Measurements from ENCODE around the gene FAM222A.

FAM222A gene

DNA sequence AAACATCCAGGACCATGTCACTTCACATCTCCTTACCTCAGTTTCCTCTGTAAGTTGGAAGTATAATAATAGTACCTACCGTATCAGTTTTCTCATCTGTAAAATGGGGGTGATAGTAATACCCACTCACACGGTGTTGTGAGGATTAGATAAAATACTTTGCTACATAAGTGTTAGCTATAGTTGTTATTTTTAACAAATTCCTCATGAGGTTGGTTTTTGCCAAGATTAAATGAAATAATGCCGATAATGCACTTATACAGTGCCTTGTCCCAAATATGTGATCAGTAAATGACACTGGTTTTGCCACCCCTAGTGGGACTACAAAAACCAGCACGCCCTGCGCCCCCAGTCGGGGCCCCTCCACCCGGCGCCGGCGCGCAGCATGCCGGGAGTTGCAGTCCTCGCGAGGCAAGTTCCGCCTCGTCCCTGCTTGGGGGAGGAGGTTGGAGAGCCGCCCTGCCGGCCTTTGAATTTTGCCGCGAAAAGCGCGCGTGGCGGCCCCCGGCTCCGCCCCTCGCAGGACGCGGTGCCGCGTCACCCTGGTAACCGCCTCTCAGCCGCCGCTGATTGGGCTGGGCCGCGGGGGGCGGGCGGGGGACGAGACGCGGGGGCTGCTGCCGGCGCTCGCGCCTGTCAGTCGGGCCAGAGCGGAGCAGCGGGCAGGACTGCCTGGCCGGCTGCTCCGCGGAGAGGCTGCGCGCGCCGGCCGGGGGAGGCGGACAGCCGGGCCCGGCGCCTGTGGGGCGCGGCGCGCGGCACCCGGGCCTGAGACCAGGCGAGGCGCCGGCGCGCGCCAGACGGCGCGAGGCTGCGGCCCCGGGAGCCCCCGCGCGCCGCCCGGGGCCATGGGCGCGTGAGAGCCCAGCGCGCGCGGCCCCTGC is at the start of gene FAM222A:
TSS of gene FAM222A (plus strand) at position 639 of the 884 bp plus-strand sequence. CDS start 30,322 bp downstream, outside the sequence.
- no peaks in the 10 kb centered on the region for H3K36me3 Mint-ChIP-seq
- H3K4me1 Mint-ChIP-seq = peaks cover 4% of the 10 kb centered on the region
- H3K9me3 Mint-ChIP-seq = no peaks in the 10 kb centered on the region
- peak within 1 kb of the TSS; percentile 8 for H3K27ac Mint-ChIP-seq
- peak within 1 kb of the TSS; percentile 62 for H3K4me3 Mint-ChIP-seq
- peaks cover 15% of the 10 kb centered on the region for H3K27me3 Mint-ChIP-seq

DNA sequence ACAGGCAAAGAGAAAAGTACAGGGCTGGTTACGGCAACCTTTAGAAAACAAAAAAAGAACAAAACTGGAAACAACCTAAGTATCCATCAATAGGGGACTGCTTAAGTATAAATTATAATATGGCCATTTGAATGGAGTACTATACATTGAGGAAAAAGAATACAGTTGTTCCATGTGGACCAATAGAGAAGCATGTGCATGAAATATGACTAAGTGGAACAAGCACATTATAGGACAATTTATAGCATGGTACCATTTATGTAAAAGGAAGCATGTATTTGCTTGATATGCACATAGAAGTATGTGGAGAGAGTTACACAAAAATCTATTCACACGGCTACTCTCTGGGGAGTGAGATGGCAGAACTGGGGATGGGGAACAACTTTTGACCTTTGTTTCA is 49.2 kb upstream of the FAM222A start:
- H3K36me3 Mint-ChIP-seq = no peaks in the 10 kb centered on the region

DNA sequence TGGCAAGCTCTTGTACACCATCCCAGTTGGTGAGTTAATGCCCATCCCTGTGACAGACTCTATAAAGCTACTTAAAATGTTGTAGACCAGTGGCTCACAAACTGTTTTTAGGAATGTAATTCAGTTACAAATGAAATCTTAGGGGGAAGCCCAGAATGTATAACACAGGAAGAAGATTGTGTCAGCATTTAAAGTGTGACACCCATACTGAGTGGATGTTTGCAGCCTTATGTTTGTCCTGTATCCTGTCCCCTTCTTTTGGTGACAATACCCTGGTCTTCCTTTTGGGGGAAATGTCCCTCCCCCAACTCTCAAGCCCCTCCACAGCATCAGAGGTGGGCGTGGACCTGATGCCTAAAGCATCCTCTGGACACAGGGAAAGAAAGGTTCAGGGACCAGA is 47.6 kb upstream of the FAM222A start:
- Mint-ChIP-seq H3K27me3 (peaks cover 1% of the 10 kb centered on the region), H3K4me1 (no peaks in the 10 kb centered on the region), H3K27ac (no peak overlapping the region), H3K9me3 (no peaks in the 10 kb centered on the region), H3K4me3 (no peak overlapping the region), H3K36me3 (no peaks in the 10 kb centered on the region)

More for the DNA sequence above, 49.2 kb upstream of the FAM222A start:
- H3K27ac Mint-ChIP-seq = no peak overlapping the region
- H3K4me1 Mint-ChIP-seq = no peaks in the 10 kb centered on the region
- no peak overlapping the region for H3K4me3 Mint-ChIP-seq
- no peaks in the 10 kb centered on the region for H3K9me3 Mint-ChIP-seq
- peaks cover 1% of the 10 kb centered on the region for H3K27me3 Mint-ChIP-seq

- Mint-ChIP-seq H3K36me3 (no peaks in the 10 kb centered on the region), H3K4me1 (no peaks in the 10 kb centered on the region), H3K27ac (no peak overlapping the region), H3K9me3 (no peaks in the 10 kb centered on the region), H3K27me3 (peaks cover 8% of the 10 kb centered on the region), H3K4me3 (no peak overlapping the region)
These were observed 42.9 kb upstream of the FAM222A start for GRCh38 chr12:109670731-109671130.

DNA sequence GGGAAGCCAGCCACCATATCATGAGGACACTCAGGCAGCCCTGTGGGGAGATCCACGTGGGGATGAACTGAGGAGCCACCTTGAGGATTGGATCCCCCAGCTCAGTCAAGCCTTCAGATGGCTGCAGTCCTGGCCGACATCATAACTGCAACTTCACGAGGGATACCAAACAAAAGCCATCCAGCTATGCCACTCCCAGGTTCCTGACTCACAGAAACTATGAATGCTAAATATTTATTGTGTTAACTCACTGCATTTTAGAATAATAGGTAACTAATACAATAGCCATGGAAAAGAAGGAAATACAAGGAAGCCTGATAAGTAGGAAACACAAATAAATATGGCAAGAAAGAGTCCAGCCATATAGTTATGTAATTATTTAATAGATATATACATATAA is 42.1 kb upstream of the FAM222A start:
- no peaks in the 10 kb centered on the region for H3K9me3 Mint-ChIP-seq
- no peaks in the 10 kb centered on the region for H3K36me3 Mint-ChIP-seq

GRCh38 chr12:109673379-109673778 is 40.2 kb upstream of the FAM222A start:
- no peaks in the 10 kb centered on the region for H3K4me1 Mint-ChIP-seq
- H3K36me3 Mint-ChIP-seq = no peaks in the 10 kb centered on the region
- H3K4me3 Mint-ChIP-seq = no peak overlapping the region
- H3K9me3 Mint-ChIP-seq = no peaks in the 10 kb centered on the region
- no peak overlapping the region for H3K27ac Mint-ChIP-seq
- peaks cover 8% of the 10 kb centered on the region for H3K27me3 Mint-ChIP-seq

More for the DNA sequence above, 42.1 kb upstream of the FAM222A start:
- peaks cover 8% of the 10 kb centered on the region for H3K27me3 Mint-ChIP-seq
- no peak overlapping the region for H3K4me3 Mint-ChIP-seq
- H3K4me1 Mint-ChIP-seq = no peaks in the 10 kb centered on the region
- no peak overlapping the region for H3K27ac Mint-ChIP-seq

DNA sequence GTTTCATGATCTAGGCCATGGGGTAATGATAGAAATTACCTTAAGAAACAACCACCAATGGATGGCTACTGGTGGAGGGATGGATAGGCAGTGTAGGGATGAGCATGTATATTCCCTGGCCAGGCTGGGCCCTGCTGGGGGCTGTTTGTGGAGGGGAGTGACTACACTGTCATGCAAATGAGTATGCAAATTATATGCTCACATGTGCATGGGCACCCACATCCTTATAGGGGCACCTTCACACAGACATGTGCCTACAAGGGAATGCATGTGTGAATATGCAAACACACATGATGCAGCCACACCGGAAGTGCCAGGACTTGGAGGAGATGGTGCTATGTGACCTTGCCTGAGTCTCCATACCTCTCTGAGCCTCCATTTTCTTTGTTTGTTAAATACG is 39.7 kb upstream of the FAM222A start:
- H3K9me3 Mint-ChIP-seq = no peaks in the 10 kb centered on the region
- no peak overlapping the region for H3K27ac Mint-ChIP-seq
- H3K4me1 Mint-ChIP-seq = no peaks in the 10 kb centered on the region
- H3K4me3 Mint-ChIP-seq = no peak overlapping the region
- no peaks in the 10 kb centered on the region for H3K36me3 Mint-ChIP-seq
- peaks cover 7% of the 10 kb centered on the region for H3K27me3 Mint-ChIP-seq

GRCh38 chr12:109675411-109675810 is 38.2 kb upstream of the FAM222A start:
- no peaks in the 10 kb centered on the region for H3K4me1 Mint-ChIP-seq
- no peak overlapping the region for H3K4me3 Mint-ChIP-seq
- H3K9me3 Mint-ChIP-seq = no peaks in the 10 kb centered on the region
- H3K27ac Mint-ChIP-seq = no peak overlapping the region
- H3K27me3 Mint-ChIP-seq = peaks cover 7% of the 10 kb centered on the region
- no peaks in the 10 kb centered on the region for H3K36me3 Mint-ChIP-seq

DNA sequence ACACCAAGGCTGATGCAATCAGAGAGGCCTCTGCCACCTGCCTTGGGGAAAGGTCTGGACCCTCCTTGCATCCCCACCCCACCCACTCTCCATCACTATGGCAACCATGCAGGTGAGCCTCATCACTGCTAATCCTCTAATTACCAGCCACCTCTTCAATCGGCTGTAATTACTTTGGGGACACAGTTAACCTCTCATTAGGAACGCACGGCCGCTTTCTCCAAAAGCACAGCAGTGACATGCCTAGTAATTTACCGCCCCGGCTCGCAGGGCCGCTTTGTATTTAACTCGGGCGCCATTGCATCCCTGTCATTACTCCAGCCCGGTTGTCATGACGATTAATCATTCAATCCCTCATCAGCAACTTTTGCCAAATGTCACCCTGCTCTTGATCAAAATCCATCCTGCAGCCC is 36.3 kb upstream of the FAM222A start:
- Mint-ChIP-seq H3K27ac (no peak overlapping the region), H3K9me3 (no peaks in the 10 kb centered on the region), H3K4me3 (no peak overlapping the region), H3K36me3 (no peaks in the 10 kb centered on the region), H3K27me3 (peaks cover 5% of the 10 kb centered on the region), H3K4me1 (no peaks in the 10 kb centered on the region)

DNA sequence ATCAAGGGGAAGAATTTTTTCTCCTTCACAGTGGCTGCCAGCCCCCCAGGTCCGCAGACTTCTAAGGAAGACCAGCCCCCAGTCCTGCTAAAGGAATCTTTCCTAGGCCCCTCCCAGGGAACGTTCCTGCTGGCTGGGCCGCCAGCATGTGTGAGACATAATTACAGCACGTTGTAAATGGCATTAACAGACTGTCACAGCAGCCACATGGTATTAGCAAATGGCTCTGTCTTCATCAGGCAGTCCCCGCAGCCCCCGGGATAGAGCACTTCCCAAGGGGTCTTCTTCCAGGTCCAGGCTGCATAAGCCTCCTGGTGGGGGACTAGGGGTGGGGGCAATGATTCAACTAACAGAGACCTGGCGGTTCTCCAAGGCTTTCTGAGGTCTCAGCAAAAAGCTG is 34.9 kb upstream of the FAM222A start:
- Mint-ChIP-seq H3K27ac (no peak overlapping the region), H3K4me1 (no peaks in the 10 kb centered on the region), H3K4me3 (no peak overlapping the region), H3K27me3 (peaks cover 5% of the 10 kb centered on the region), H3K36me3 (no peaks in the 10 kb centered on the region), H3K9me3 (no peaks in the 10 kb centered on the region)

DNA sequence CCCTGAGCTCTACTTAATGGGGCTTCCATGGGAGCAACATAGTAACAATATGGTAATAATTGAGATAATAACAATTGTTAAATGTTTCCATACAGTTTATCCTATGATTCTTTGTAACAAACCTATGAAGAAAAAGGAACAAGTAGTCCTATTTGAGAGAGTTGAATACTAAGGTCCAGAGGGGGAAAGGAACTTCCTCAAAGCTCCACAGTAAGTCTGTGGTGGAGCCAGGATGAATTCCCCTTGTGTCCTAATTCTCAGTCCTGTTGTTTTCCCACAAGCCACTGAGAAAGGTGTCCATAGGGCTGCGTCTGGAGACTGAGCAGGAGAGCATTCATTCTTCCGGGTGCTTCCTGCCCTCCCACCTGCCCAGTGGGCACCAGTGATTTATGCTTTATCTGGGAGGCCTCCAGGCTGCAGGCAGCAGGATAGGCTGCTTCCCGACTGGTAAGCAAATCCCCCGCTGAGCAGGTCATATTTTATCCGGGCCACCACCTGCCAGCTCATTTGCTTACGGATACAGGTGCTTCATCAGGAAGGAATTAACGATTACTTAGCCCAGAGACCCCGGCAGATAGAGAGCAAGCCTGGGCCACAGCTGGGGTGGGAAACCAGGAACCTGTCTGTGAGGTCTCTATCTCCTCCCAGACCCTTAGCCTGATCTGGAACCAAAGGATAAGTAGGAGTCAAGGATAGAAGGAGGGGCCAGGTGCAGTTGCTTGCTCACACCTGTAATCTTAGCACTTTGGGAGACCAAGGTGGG is 33.9 kb upstream of the FAM222A start:
- no peak overlapping the region for H3K27ac Mint-ChIP-seq
- H3K27me3 Mint-ChIP-seq = peaks cover 5% of the 10 kb centered on the region
- no peak overlapping the region for H3K4me3 Mint-ChIP-seq
- H3K9me3 Mint-ChIP-seq = no peaks in the 10 kb centered on the region
- no peaks in the 10 kb centered on the region for H3K4me1 Mint-ChIP-seq
- no peaks in the 10 kb centered on the region for H3K36me3 Mint-ChIP-seq

DNA sequence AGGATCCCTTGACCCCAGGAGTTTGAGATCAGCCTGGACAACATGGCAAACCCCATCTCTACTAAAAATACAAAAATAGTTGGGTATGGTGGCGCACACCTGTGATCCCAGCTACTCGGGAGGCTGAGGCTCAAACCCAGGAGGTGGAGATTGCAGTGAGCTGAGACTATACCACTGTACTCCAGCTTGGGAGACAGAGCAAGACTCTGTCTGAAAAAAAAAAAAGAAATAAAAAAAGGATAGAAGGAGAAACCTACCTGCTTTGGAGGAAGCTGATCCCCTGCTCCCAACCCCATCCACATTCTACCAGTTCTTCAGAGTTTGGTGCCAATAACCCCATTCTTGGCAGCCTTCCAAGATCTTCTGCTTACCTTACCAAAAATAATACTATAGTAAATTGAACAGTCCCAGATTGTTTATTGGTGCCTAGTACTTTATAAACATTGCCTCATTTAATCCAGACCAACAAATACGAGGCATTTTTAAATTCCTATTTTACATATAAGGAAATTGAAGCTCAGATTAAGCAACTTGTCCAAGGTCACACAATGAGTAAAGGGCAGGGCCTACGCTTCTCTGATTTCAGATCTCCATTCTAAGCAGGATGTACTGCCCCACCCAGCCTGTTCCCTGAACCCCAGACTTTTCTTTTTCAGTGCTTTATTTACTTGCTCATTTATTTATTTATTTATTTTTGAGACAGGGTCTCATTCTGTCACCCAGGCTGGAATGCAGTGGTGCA is 33.2 kb upstream of the FAM222A start:
- Mint-ChIP-seq H3K9me3 (no peaks in the 10 kb centered on the region), H3K4me3 (no peak overlapping the region), H3K27ac (no peak overlapping the region), H3K4me1 (no peaks in the 10 kb centered on the region), H3K36me3 (no peaks in the 10 kb centered on the region), H3K27me3 (peaks cover under 1% of the 10 kb centered on the region)

GRCh38 chr12:109681986-109682707 is 31.5 kb upstream of the FAM222A start:
- Mint-ChIP-seq H3K9me3 (no peaks in the 10 kb centered on the region), H3K4me3 (no peak overlapping the region), H3K4me1 (no peaks in the 10 kb centered on the region), H3K36me3 (no peaks in the 10 kb centered on the region), H3K27me3 (no peaks in the 10 kb centered on the region), H3K27ac (no peak overlapping the region)

- Mint-ChIP-seq H3K36me3 (no peaks in the 10 kb centered on the region), H3K27me3 (no peaks in the 10 kb centered on the region), H3K9me3 (no peaks in the 10 kb centered on the region), H3K27ac (no peak overlapping the region), H3K4me3 (no peak overlapping the region), H3K4me1 (no peaks in the 10 kb centered on the region)
These were observed 30.9 kb upstream of the FAM222A start for GRCh38 chr12:109682708-109683060.

DNA sequence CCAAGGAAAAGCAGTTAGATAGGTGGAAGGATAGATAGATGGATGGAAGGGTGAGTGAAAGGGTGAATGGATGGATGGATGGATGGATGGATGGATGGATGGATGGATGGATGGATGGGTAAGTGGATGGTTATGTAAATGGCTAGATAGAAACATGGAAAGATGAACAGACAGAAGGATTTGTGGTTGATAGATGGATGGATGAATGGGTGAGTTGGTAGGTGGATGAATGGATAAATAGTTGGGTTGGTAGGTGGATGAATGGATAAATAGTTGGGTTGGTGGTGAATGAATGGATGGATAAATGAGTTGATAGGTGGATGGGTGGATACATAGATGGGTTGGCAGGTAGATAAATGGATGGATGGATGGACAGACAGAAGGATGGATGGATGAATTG is 30.3 kb upstream of the FAM222A start:
- Mint-ChIP-seq H3K4me3 (no peak overlapping the region), H3K9me3 (no peaks in the 10 kb centered on the region), H3K27me3 (no peaks in the 10 kb centered on the region), H3K27ac (no peak overlapping the region), H3K36me3 (no peaks in the 10 kb centered on the region), H3K4me1 (no peaks in the 10 kb centered on the region)

Data from activated naive CD4-positive, alpha-beta T cell treated with anti-CD3 and anti-CD28 coated beads, Interleukin-2, amount 50 U/mL, for 24 hours (primary cell).